H1 (cell line): Measurements from ENCODE around the gene PCDHGB7.
"Not testable (repeated sequence)": the region's sequence is repeated elsewhere in the genome, so short reads cannot be mapped to it uniquely, and the experiment has no call there.

ENCODE experiments used
- CEBPB ChIP-seq: IDR thresholded peaks from 2 replicates; pipeline ENCODE4 v1.6.1; 2012; ENCODE audit warnings: low read depth, low read length
- CHD1 ChIP-seq: IDR thresholded peaks from 2 replicates; pipeline ENCODE4 v1.6.1; 2012; ENCODE audit warnings: low read depth, low read length, improper control_type of control experiment
- CTCF ChIP-seq, 3 experiments: IDR thresholded peaks; 1 replicate in 2 of 3; 2 replicates in 1 of 3; pipeline versions ENCODE4 v1.5.1 to v1.6.1; 2011; ENCODE audit warnings: low read length in 3 of 3, mild to moderate bottlenecking in 3 of 3, inconsistent platforms in 2 of 3, low read depth in 1 of 3, moderate library complexity in 1 of 3; ENCODE audit not compliant: insufficient read depth in 1 of 3; ENCODE audit errors: control extremely low read depth in 1 of 3
- EP300 ChIP-seq, 2 experiments: IDR thresholded peaks; 1 replicate in 1 of 2; 2 replicates in 1 of 2; pipeline ENCODE4 v1.6.1; 2011 to 2012; ENCODE audit warnings: low read depth in 2 of 2, low read length in 2 of 2, mild to moderate bottlenecking in 2 of 2, borderline replicate concordance in 1 of 2, inconsistent platforms in 1 of 2, moderate library complexity in 1 of 2
- SUZ12 ChIP-seq: fragments of 200-600 bp; sonication (generic); IDR thresholded peaks from 2 replicates; pipeline ENCODE4 v1.6.1; 2012; ENCODE audit warnings: mild to moderate bottlenecking, inconsistent platforms, low read length, moderate library complexity, mixed read lengths
- ZNF274 ChIP-seq: IDR thresholded peaks from 2 replicates; pipeline ENCODE4 v1.7.0; 2012; ENCODE audit warnings: low read length, borderline replicate concordance; ENCODE audit errors: extremely low read depth
- TF ChIP-seq, protein P1 (sequence below): IDR thresholded peaks from 2 replicates; pipeline ENCODE4 v1.6.1; 2011; ENCODE audit warnings: low read length, improper control_type of control experiment

GRCh38 chr5:141432308-141432707 is 14.8 kb downstream of the PCDHGB7 start:
- TF ChIP-seq CHD1; EP300 (IDR thresholded peaks at IDR 0.05; ENCODE audit: borderline replicate concordance in 1 of 2, low read depth in 2 of 2, low read length in 2 of 2); CTCF (IDR thresholded peaks at IDR 0.05; ENCODE audit: control extremely low read depth in 1 of 3, insufficient read depth in 1 of 3, low read depth in 1 of 3, low read length in 3 of 3); CEBPB; ZNF274; SUZ12: not testable (repeated sequence)
- TF ChIP-seq, protein P1, sequence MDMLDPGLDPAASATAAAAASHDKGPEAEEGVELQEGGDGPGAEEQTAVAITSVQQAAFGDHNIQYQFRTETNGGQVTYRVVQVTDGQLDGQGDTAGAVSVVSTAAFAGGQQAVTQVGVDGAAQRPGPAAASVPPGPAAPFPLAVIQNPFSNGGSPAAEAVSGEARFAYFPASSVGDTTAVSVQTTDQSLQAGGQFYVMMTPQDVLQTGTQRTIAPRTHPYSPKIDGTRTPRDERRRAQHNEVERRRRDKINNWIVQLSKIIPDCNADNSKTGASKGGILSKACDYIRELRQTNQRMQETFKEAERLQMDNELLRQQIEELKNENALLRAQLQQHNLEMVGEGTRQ, result not testable (repeated sequence)
